ENCODE data around the gene SOCS6. TPM values are rescaled to one million over a fixed set of nuclear protein-coding genes. Genes with fewer than 3 reads are reported as not detected.

The SOCS6 gene, protein sequence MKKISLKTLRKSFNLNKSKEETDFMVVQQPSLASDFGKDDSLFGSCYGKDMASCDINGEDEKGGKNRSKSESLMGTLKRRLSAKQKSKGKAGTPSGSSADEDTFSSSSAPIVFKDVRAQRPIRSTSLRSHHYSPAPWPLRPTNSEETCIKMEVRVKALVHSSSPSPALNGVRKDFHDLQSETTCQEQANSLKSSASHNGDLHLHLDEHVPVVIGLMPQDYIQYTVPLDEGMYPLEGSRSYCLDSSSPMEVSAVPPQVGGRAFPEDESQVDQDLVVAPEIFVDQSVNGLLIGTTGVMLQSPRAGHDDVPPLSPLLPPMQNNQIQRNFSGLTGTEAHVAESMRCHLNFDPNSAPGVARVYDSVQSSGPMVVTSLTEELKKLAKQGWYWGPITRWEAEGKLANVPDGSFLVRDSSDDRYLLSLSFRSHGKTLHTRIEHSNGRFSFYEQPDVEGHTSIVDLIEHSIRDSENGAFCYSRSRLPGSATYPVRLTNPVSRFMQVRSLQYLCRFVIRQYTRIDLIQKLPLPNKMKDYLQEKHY
- total RNA-seq: 33.6 and 38.7 TPM in 2 replicates

DNA sequence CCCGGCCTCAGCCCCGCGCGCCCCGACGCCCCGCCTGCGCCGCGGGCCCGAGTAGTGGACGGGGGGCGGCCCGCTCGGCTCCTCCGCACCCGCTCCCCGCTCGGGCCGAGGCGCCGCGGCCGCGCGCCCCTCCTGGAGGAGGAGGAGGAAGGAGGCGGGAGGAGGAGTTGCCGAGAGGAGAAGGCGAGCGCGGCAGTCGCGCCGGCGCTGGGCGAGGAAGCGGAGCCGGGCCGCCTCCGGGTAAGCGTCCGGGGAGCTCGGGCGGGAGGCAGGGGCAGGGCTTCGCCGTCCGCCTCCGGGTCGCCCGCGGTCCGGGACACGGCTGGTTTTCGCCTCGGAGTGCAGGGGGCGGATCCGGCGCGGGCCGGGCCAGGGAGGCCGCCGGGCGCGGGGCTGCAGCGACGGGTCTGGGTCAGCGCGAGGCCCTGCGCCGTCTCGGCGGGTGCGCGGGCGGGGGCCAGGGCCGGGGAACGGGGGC lies at the start of gene SOCS6:
Gene SOCS6 (plus strand): TSS at position 195 of the 478 bp plus-strand sequence. CDS start 35,624 bp downstream, outside the sequence.
- Histone ChIP-seq H3K4me2 (ENCODE audit: insufficient read depth, low read length) (peak within 1 kb of the TSS; percentile 91), H3K9me3 (ENCODE audit: low read depth, low read length) (no peaks in the 10 kb centered on the region), H3K79me2 (ENCODE audit: insufficient read depth, low read length) (peaks cover 44% of the 10 kb centered on the region), H3K36me3 (ENCODE audit: insufficient read depth, low read length) (no peaks in the 10 kb centered on the region), H3K27me3 (ENCODE audit: insufficient read depth, low read length) (no peaks in the 10 kb centered on the region), H2AFZ (ENCODE audit: low read length) (peak within 1 kb of the TSS; percentile 89), H3K27ac (ENCODE audit: low read depth, low read length) (peak within 1 kb of the TSS; percentile 55), H3K4me3 (ENCODE audit: insufficient read depth, low read length) (peak within 1 kb of the TSS; percentile 77), H4K20me1 (ENCODE audit: insufficient read depth, low read length) (peaks cover 24% of the 10 kb centered on the region), H3K4me1 (ENCODE audit: insufficient read depth, low read length) (peaks cover 18% of the 10 kb centered on the region)
- DNase-seq (ENCODE audit: insufficient read length, low spot score, missing footprints): peak; percentile 97
- TF ChIP-seq, protein P1, sequence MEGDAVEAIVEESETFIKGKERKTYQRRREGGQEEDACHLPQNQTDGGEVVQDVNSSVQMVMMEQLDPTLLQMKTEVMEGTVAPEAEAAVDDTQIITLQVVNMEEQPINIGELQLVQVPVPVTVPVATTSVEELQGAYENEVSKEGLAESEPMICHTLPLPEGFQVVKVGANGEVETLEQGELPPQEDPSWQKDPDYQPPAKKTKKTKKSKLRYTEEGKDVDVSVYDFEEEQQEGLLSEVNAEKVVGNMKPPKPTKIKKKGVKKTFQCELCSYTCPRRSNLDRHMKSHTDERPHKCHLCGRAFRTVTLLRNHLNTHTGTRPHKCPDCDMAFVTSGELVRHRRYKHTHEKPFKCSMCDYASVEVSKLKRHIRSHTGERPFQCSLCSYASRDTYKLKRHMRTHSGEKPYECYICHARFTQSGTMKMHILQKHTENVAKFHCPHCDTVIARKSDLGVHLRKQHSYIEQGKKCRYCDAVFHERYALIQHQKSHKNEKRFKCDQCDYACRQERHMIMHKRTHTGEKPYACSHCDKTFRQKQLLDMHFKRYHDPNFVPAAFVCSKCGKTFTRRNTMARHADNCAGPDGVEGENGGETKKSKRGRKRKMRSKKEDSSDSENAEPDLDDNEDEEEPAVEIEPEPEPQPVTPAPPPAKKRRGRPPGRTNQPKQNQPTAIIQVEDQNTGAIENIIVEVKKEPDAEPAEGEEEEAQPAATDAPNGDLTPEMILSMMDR (IDR thresholded peaks at IDR 0.05; ENCODE audit: extremely low read depth, low read depth, low read length): no peak

GRCh38 chr18:70243131-70243929 lies 45.5 kb upstream of the SOCS6 start:
- Histone ChIP-seq H3K4me1 (ENCODE audit: insufficient read depth, low read length) (no peaks in the 10 kb centered on the region), H3K27me3 (ENCODE audit: insufficient read depth, low read length) (no peaks in the 10 kb centered on the region), H3K4me3 (ENCODE audit: insufficient read depth, low read length) (peak overlapping the region; percentile 31), H2AFZ (ENCODE audit: low read length) (peak overlapping the region; percentile 67), H3K9me3 (ENCODE audit: low read depth, low read length) (no peaks in the 10 kb centered on the region), H3K27ac (ENCODE audit: low read depth, low read length) (no peak overlapping the region), H3K4me2 (ENCODE audit: insufficient read depth, low read length) (peak overlapping the region; percentile 49), H3K36me3 (ENCODE audit: insufficient read depth, low read length) (no peaks in the 10 kb centered on the region), H4K20me1 (ENCODE audit: insufficient read depth, low read length) (no peaks in the 10 kb centered on the region), H3K79me2 (ENCODE audit: insufficient read depth, low read length) (no peaks in the 10 kb centered on the region)
- no peak for DNase-seq (ENCODE audit: insufficient read length, low spot score, missing footprints)
- TF ChIP-seq, protein P1 (IDR thresholded peaks at IDR 0.05; ENCODE audit: extremely low read depth, low read depth, low read length): no peak

DNA sequence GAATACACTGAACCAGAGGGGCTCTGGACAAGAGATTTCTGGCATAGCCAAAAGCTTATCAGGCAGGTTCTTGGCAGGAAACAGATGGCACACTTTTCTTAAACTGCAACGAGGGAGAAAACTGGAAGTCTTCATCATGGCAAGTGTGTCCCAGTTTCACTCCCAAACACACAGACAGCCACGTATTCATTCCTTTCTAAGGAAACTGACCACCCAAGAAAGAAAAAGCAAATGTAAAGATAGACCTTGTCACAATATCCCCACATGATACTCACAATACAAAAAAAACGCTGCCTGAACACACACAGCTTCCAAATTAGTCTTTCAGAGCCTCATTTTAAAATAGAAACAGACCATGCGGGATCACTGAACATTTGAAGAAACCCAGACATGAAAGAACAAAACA lies 42.8 kb upstream of the SOCS6 start:
- TF ChIP-seq, protein P1 (IDR thresholded peaks at IDR 0.05; ENCODE audit: extremely low read depth, low read depth, low read length): no peak
- Histone ChIP-seq H3K4me3 (ENCODE audit: insufficient read depth, low read length) (peak overlapping the region; percentile 33), H3K36me3 (ENCODE audit: insufficient read depth, low read length) (no peaks in the 10 kb centered on the region), H3K27ac (ENCODE audit: low read depth, low read length) (no peak overlapping the region), H2AFZ (ENCODE audit: low read length) (peak overlapping the region; percentile 77), H4K20me1 (ENCODE audit: insufficient read depth, low read length) (no peaks in the 10 kb centered on the region), H3K4me2 (ENCODE audit: insufficient read depth, low read length) (peak overlapping the region; percentile 64), H3K4me1 (ENCODE audit: insufficient read depth, low read length) (peaks cover 4% of the 10 kb centered on the region), H3K27me3 (ENCODE audit: insufficient read depth, low read length) (no peaks in the 10 kb centered on the region), H3K9me3 (ENCODE audit: low read depth, low read length) (no peaks in the 10 kb centered on the region), H3K79me2 (ENCODE audit: insufficient read depth, low read length) (no peaks in the 10 kb centered on the region)
- no peak for DNase-seq (ENCODE audit: insufficient read length, low spot score, missing footprints)
